K562 (cell line): Measurements from ENCODE around the gene MARK2. TPM values are rescaled to one million over a fixed set of nuclear protein-coding genes. Genes with fewer than 3 reads are reported as not detected.

Source experiments
- ATAC-seq: fragments of 200-7000 bp; cut with Tn5 transposase; 3 replicates; pipeline ENCODE4 v1.9.1; 2020; ENCODE audit warnings: moderate library complexity
- BruUV-seq: library from RNA; stranded (reverse); fragments of 400-500 nt; replicated peaks from 2 replicates; lab custom pipeline; 2021; lab: Mats Ljungman, UMichigan
- CTCF ChIA-PET: fragments of 300-600 bp; formaldehyde crosslinking; extraction: SDS; loops from one replicate; lab custom pipeline; 2021; ENCODE audit warnings: low intra/inter-chr PET ratio; lab: Yijun Ruan, JAX
- POLR2A ChIA-PET: fragments of 300-600, 350-650 bp; sonication (Branson Sonifier 250); formaldehyde crosslinking; extraction: SDS; loops from one replicate; lab custom pipeline; 2021; ENCODE audit warnings: antibody characterized with exemption, inconsistent platforms; lab: Yijun Ruan, JAX
- DNase-seq, 4 experiments: peaks; one replicate each; pipeline versions ENCODE4 v3.0.0 to v3.0.0-alpha.2; 2011 to 2018; ENCODE audit warnings: low spot score in 3 of 4, mixed read lengths in 3 of 4; ENCODE audit errors: extremely low read depth in 1 of 4
- FAIRE-seq: peaks from 2 replicates; lab custom pipeline; 2011; peaks lifted over from hg19 to GRCh38; lab: Jason Lieb, UNC
- H2AFZ ChIP-seq: 2 replicates; pipeline ENCODE4 v1.6.0; 2011; ENCODE audit warnings: low read depth, low read length, control low read depth, inconsistent platforms
- H3K27ac ChIP-seq: fragments of 200-600 bp; 3 replicates; pipeline ENCODE4 v1.8.0; 2011; ENCODE audit warnings: low read depth, mild to moderate bottlenecking, control low read depth, inconsistent platforms, low read length, moderate library complexity, mixed read lengths; ENCODE audit errors: extremely low read depth
- H3K27me3 ChIP-seq, 2 experiments: fragments of 300-600 bp in 1 of 2; 2 replicates in 1 of 2; 3 replicates in 1 of 2; pipeline versions ENCODE4 v1.6.0 to v1.8.0; 2011; ENCODE audit warnings: inconsistent platforms in 2 of 2, low read length in 2 of 2, mild to moderate bottlenecking in 1 of 2, mixed read lengths in 1 of 2, moderate library complexity in 1 of 2; ENCODE audit not compliant: control insufficient read depth in 2 of 2, insufficient read depth in 2 of 2
- H3K36me3 ChIP-seq: fragments of 300-600 bp; 3 replicates; pipeline ENCODE4 v1.8.0; 2011; ENCODE audit warnings: mild to moderate bottlenecking, low read length, inconsistent platforms; ENCODE audit not compliant: control insufficient read depth, insufficient read depth
- H3K4me1 ChIP-seq, 2 experiments: fragments of 200-600 bp in 1 of 2; replicated peaks in 1 of 2; 2 replicates in 1 of 2; 3 replicates in 1 of 2; pipeline versions ENCODE4 v1.5.1 to v1.8.0; 2011; ENCODE audit warnings: inconsistent platforms in 2 of 2, low read length in 2 of 2, mild to moderate bottlenecking in 1 of 2, mixed read lengths in 1 of 2, moderate library complexity in 1 of 2; ENCODE audit not compliant: control insufficient read depth in 2 of 2, insufficient read depth in 2 of 2
- H3K4me2 ChIP-seq: 2 replicates; pipeline ENCODE4 v1.6.1; 2011; ENCODE audit warnings: low read length, control low read depth, inconsistent platforms, mixed read lengths; ENCODE audit not compliant: insufficient read depth
- H3K4me3 ChIP-seq: fragments of 200-600 bp; sonication (generic), shearing (Covaris generic); 2 replicates; pipeline ENCODE4 v1.5.1; 2016; ENCODE audit warnings: control low read depth, inconsistent platforms
- H3K79me2 ChIP-seq: fragments of 200-600 bp; 3 replicates; pipeline ENCODE4 v1.8.0; 2011; ENCODE audit warnings: low read length, inconsistent platforms; ENCODE audit not compliant: control insufficient read depth, insufficient read depth
- H3K9ac ChIP-seq, 2 experiments: 2 replicates each; pipeline versions ENCODE4 v1.6.0 to v1.6.1; 2011; ENCODE audit warnings: low read depth in 2 of 2, low read length in 2 of 2, control low read depth in 1 of 2, inconsistent platforms in 1 of 2, mild to moderate bottlenecking in 1 of 2, mixed read lengths in 1 of 2; ENCODE audit not compliant: insufficient read depth in 1 of 2
- H3K9me1 ChIP-seq: one replicate; pipeline ENCODE4 v1.6.0; 2011; ENCODE audit warnings: inconsistent platforms, mild to moderate bottlenecking, low read length, moderate library complexity; ENCODE audit not compliant: control insufficient read depth, insufficient read depth
- H3K9me3 ChIP-seq: replicated peaks from 2 replicates; pipeline ENCODE4 v1.5.1; 2011; ENCODE audit warnings: low read depth, low read length, inconsistent platforms; ENCODE audit not compliant: control insufficient read depth, insufficient read depth
- H4K20me1 ChIP-seq: replicated peaks from 2 replicates; pipeline ENCODE4 v1.6.1; 2011; ENCODE audit warnings: low read length, inconsistent platforms, mixed read lengths; ENCODE audit not compliant: control insufficient read depth, insufficient read depth
- CREB3 ChIP-seq: fragments of 450-650 bp; conservative IDR thresholded peaks from 2 replicates; pipeline ENCODE4 v1.6.1; 2016; ENCODE audit warnings: missing genetic modification characterization, low read depth, mild to moderate bottlenecking, missing compliant biosample characterization, moderate library complexity
- E2F6 ChIP-seq, 2 experiments: IDR thresholded peaks; 2 replicates each; pipeline ENCODE4 v1.6.1; 2011; ENCODE audit warnings: borderline replicate concordance in 1 of 2, control low read depth in 1 of 2, low read depth in 1 of 2, low read length in 1 of 2, mild to moderate bottlenecking in 1 of 2, mixed read lengths in 1 of 2, moderate library complexity in 1 of 2; ENCODE audit not compliant: insufficient read depth in 1 of 2, insufficient read length in 1 of 2, poor library complexity in 1 of 2, severe bottlenecking in 1 of 2; ENCODE audit errors: extremely low read depth in 1 of 2
- HNRNPK ChIP-seq: fragments of 200-400 bp; formaldehyde crosslinking; IDR thresholded peaks from one replicate; pipeline ENCODE4 v1.6.1; 2018; ENCODE audit warnings: mild to moderate bottlenecking, low read depth, low read length; ENCODE audit not compliant: poor library complexity, severe bottlenecking
- MNT ChIP-seq, 2 experiments: fragments of 450-650 bp; conservative IDR thresholded peaks; 2 replicates each; pipeline ENCODE4 v1.6.1; 2017; ENCODE audit warnings: mild to moderate bottlenecking in 2 of 2, moderate library complexity in 2 of 2
- RBBP5 ChIP-seq: fragments of 200-600 bp; sonication (generic); IDR thresholded peaks from 2 replicates; pipeline ENCODE4 v1.6.1; 2012; ENCODE audit warnings: borderline replicate concordance, mild to moderate bottlenecking, low read length, control low read depth, inconsistent platforms; ENCODE audit not compliant: insufficient read depth, poor library complexity, severe bottlenecking
- SP1 ChIP-seq: sonication (generic); formaldehyde crosslinking; IDR thresholded peaks from 2 replicates; pipeline ENCODE4 v1.8.1; 2022; ENCODE audit warnings: mild to moderate bottlenecking, missing genetic modification reagents
- USF1 ChIP-seq: sonication (generic); formaldehyde crosslinking; IDR thresholded peaks from 2 replicates; pipeline ENCODE4 v1.9.0; 2022; ENCODE audit warnings: mild to moderate bottlenecking, missing genetic modification reagents
- ZBTB43 ChIP-seq: sonication (generic); formaldehyde crosslinking; IDR thresholded peaks from 2 replicates; pipeline ENCODE4 v1.8.0; 2023; ENCODE audit warnings: mild to moderate bottlenecking, missing genetic modification reagents
- ZBTB9 ChIP-seq: fragments of 450-650 bp; formaldehyde crosslinking; IDR thresholded peaks from 2 replicates; pipeline ENCODE4 v1.4.0; 2020; ENCODE audit warnings: mild to moderate bottlenecking, moderate library complexity
- ZNF224 ChIP-seq: sonication (generic); formaldehyde crosslinking; IDR thresholded peaks from 2 replicates; pipeline ENCODE4 v1.8.0; 2022; ENCODE audit warnings: mild to moderate bottlenecking, missing genetic modification reagents
- WGBS: fragments of 100-300 bp; shearing (Covaris generic); methylation state at CpG from one replicate; pipeline ENCODE4 v1.1.6; 2016; ENCODE audit warnings: low coverage, mixed read lengths; ENCODE audit not compliant: insufficient coverage; ENCODE audit errors: missing lambda C conversion rate; 5-methylcytosine and 5-hydroxymethylcytosine counted together
- in situ Hi-C: fragments of 300-500 bp; cut with MboI; formaldehyde crosslinking; loops from 4 replicates; pipeline ENCODE4 v1.15.0; 2018; ENCODE audit warnings: inconsistent platforms, mixed read lengths
- intact Hi-C: fragments of 100-400 bp; cut with micrococcal nuclease; formaldehyde crosslinking; loops from 2 replicates; pipeline ENCODE4 v1.14.2; 2022
- polyA plus RNA-seq, 8 experiments: library from polyadenylated mRNA; depleted of rRNA in 4 of 8; stranded (reverse) in 5 of 8; unstranded in 3 of 8; fragments of >200 nt; fragmentation: Nextera tagmentation in 2 of 8; fragmentation: Illumina TruSeq in 1 of 8; extraction: Ambion mirVana in 2 of 8; extraction: Trizol in 1 of 8; gene quantifications; 2 replicates each; pipeline versions ENCODE4 v1.2.1 to v1.2.3, GENCODE V29; 2011 to 2014; ENCODE audit warnings: inconsistent platforms in 1 of 8, missing spikeins in 1 of 8
- total RNA-seq, 7 experiments: library from RNA; depleted of rRNA in 6 of 7; stranded (reverse); fragments of >200 nt in 6 of 7; fragmentation: Illumina TruSeq in 2 of 7; extraction: Trizol in 2 of 7; gene quantifications; 2 replicates each; pipeline versions ENCODE4 v1.2.1 to v1.2.3, GENCODE V29; 2011 to 2021; ENCODE audit warnings: low replicate concordance in 1 of 7

The MARK2 gene
- total and polyA plus RNA-seq, 9 of the 15 experiments (the other 6 are each of a cell fraction or from before 2014, with no cell fraction given) = 0.32 to 43.5 (median 15.1) TPM

GRCh38 chr11:63944987-63945386 lies 106.1 kb downstream of the MARK2 start:
- H2AFZ ChIP-seq = no peak overlapping the region
- in situ Hi-C loops (loop anchor here (10.0 kb wide), 1 partner anchor 110 kb away; the partner anchor contains the start of gene MARK2), intact Hi-C loops (loop anchor here (1.0 kb wide), 1 partner anchor 108 kb away; no protein-coding TSS in a partner anchor)
- H3K9ac ChIP-seq = peak overlapping the region in 1 of 2 experiments; percentile 71; a peak in 2 of 4 replicates
- H3K27me3 ChIP-seq = no peaks in the 10 kb centered on the region
- no peak for FAIRE-seq
- ChIA-PET CTCF (interaction anchor here (0.6 to 2.0 kb wide), 3 partner anchors 104 to 208 kb away, joined by 3 to 21 read pairs (median 3); no protein-coding TSS in a partner anchor), POLR2A (interaction anchor here (0.6 to 3.4 kb wide), 6 partner anchors 10 to 380 kb away, joined by 3 to 14 read pairs (median 3); no protein-coding TSS in a partner anchor)
- H3K27ac ChIP-seq = no peak overlapping the region; the same call in 2 of the 3 replicates
- BruUV-seq = no TSS peak
- H3K4me3 ChIP-seq = no peak overlapping the region
- peaks cover 4% of the 10 kb centered on the region for H3K9me1 ChIP-seq
- DNase-seq = no peak
- peak overlapping the region; percentile 24; the same call in 1 of the 2 replicates for H3K4me2 ChIP-seq
- peak; percentile 48 for ATAC-seq
- H3K4me1 ChIP-seq = peaks cover 38 to 46% of the 10 kb centered on the region in 2 experiments
- H3K79me2 ChIP-seq = peaks cover 55% of the 10 kb centered on the region
- no peaks in the 10 kb centered on the region for H3K9me3 ChIP-seq
- WGBS = 47% methylated on average over 8 of the region's 8 CpGs
- peaks cover 78% of the 10 kb centered on the region for H3K36me3 ChIP-seq
- peaks cover 15% of the 10 kb centered on the region; the same call in 1 of the 2 replicates for H4K20me1 ChIP-seq
- TF ChIP-seq MNT (conservative IDR thresholded peaks at IDR 0.05) (0 out of 4 replicates have a peak, but pooled peaks of 1 of the 2 experiments have one; percentile 13), ZBTB43 (no peak), USF1 (CRISPR knock-in tag) (0 out of 2 replicates have a peak, but pooled peaks have one; percentile 6), ZBTB9 (CRISPR knock-in tag) (no peak), ZNF224 (CRISPR knock-in tag) (no peak), RBBP5 (peak; percentile 25), HNRNPK (no peak), SP1 (CRISPR knock-in tag) (no peak), CREB3 (tag) (0 out of 2 replicates have a peak, but pooled peaks have one; percentile 25), E2F6 (IDR thresholded peaks at IDR 0.05; ENCODE audit: borderline replicate concordance in 1 of 2, extremely low read depth in 1 of 2, insufficient read depth in 1 of 2, insufficient read length in 1 of 2, low read depth in 1 of 2, low read length in 1 of 2, poor library complexity in 1 of 2, severe bottlenecking in 1 of 2) (peak in 1 of 2 experiments; percentile 32)
